ENCODE data around the gene KRTAP22-1.

KRTAP22-1 gene

DNA sequence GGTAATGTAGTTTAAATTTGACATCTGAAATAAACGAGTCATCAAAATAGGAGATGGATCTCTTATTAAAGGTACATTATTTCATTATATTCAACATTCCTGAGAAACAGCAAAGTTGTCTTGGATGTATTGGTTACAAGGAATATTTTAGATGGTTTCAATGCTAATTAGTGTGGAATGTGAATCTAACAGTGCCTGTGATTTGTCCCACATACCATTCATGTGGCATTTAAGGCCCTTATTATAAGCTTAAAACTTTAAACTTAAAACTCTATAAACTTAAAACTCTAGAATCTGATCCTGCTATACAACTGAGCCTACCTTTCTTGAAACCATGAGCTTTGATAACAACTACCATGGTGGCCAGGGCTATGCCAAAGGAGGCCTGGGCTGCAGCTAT lies at the start of gene KRTAP22-1:
KRTAP22-1 (plus strand) TSS at position 301 of the 400 bp plus-strand sequence.
- no peak for DNase-seq

- no peak for DNase-seq
Measured at GRCh38 chr21:30552782-30553181, 48.1 kb upstream of the KRTAP22-1 start.

GRCh38 chr21:30555095-30555494 lies 45.8 kb upstream of the KRTAP22-1 start:
- no peak for DNase-seq

DNA sequence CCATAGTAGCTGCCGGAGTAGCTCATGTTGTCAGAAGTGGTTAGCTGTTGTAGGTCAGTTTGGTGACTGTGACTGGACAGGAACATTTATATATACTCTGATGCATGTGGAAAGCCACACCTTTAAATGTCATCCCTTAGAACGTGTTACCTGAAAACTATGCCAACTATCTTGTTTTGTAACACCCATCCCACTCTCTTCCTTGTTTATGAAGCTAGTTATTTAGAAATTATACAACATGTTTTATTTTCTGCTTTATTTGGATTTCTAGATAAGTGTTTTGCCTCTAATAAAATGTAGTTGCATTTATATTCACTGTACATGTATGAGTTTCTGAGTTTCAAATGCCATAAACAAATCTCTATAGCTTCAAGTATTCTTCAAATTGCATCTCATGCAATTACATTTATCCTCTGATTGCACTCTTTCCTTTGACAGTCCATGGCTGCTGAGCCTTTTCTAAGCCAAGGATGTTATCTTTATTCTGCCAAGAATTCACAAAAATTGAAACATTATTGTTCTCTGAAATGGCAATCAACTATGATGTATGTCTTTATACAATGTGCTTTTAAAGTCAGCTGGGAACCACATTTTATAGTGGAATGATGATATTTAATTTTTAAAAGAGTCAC lies 39.5 kb upstream of the KRTAP22-1 start, which contains the start of gene KRTAP19-7:
KRTAP19-7 (minus strand) TSS at position 51 of the 632 bp plus-strand sequence; CDS start at position 26, 25 bp downstream.
- no peak for DNase-seq

DNA sequence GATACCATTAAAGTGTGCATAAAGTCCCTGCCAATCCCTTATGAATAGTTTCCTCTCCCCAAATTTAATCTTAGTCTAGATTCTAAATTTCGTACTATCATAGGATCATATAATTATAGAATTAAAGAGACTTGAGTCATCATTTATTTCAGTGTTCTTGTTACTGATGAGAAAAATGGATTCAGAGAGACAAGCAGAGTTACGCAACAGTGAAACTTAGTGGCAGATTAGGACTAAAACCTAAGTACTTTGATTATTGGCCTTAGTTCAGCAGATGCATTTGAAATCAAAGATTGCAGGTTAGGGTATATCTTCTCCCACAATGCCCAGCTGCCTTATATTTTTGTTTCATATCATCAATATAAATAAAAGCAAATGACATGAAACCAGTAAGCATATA lies 38.9 kb upstream of the KRTAP22-1 start:
- DNase-seq: no peak

DNA sequence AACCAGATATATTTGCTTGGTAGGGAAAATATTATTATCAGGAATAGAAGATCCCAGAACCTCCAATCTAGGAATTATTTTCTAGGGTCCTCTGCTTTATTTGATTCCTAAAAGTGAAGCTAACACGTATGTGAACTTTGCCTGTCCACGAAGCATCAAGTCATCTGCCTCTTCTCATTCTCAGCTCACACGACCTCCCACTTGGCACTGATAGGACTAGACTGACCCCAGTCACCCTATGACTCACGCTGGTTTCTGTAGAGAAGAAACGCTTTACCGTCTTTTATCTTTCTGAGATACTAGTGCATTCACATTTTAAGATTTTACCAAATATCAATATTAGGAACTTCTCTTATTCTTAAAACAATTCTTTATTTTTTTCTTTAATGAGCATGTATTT lies 37.8 kb upstream of the KRTAP22-1 start:
- no peak for DNase-seq

GRCh38 chr21:30563630-30564029 lies 37.3 kb upstream of the KRTAP22-1 start:
- DNase-seq: no peak

GRCh38 chr21:30567617-30568016 lies 33.3 kb upstream of the KRTAP22-1 start:
- DNase-seq: no peak

- no peak for DNase-seq
Measured at GRCh38 chr21:30577766-30578165, 23.1 kb upstream of the KRTAP22-1 start.

DNA sequence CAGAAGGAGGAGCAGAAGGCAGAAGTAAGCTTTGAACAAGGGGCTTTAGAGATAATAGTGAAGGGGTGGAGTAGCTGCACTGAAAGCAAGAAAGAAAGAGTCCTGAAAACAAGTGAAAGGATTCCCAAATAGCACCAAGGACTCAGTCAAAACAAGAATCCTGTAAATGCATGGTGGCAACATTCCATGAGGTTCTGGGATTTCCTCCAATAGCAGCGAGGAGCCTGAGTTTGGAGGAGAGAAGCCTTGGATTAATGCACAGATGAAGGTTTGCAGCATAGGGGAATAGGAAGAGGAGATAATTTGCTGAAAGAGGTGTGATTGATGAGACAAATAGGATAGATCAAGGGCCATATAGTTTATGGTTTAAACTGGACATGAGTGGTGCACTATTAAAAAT lies 21.5 kb upstream of the KRTAP22-1 start:
- no peak for DNase-seq

GRCh38 chr21:30580132-30580531 lies 20.8 kb upstream of the KRTAP22-1 start:
- DNase-seq: no peak

DNA sequence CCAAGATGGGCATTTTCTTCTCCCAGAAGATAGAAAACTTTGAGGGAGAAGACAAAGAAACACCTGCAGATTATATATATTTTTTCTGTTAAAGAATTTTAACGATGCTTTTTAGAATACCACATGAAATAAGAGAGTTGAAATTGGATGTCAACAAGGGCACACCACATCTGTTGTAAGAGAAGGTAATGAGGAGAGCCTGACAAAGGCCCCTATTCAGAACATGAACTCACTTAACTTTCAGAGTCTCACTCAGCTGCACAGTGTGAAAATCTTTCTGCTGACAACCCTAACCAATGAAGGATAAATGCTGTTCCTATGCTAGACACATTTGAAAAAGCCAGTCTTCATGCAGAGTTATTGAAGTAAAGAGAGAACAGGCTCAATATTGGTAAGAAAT lies 18.0 kb upstream of the KRTAP22-1 start:
- DNase-seq: no peak

DNA sequence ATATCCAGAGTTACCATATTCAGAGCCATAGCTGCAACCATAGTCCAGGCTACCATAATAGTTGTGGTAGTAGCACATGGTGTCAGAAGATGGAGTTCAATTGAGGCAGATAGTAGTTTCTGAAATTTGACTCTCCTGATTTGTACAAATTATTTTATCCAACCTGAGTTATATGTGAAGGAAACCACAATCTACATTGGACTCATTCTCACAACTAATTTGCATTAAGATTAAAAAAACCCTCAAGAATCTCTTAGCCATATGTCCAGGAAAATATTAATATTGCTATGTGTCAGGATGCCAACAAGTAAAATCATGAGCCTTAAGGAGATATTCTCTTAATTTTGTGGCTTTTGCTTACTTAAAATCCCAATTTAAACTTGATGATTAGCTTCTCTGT lies 10.6 kb upstream of the KRTAP22-1 start, which contains the start of gene KRTAP22-2:
KRTAP22-2 (minus strand) TSS at position 101 of the 400 bp plus-strand sequence.
- no peak for DNase-seq

DNA sequence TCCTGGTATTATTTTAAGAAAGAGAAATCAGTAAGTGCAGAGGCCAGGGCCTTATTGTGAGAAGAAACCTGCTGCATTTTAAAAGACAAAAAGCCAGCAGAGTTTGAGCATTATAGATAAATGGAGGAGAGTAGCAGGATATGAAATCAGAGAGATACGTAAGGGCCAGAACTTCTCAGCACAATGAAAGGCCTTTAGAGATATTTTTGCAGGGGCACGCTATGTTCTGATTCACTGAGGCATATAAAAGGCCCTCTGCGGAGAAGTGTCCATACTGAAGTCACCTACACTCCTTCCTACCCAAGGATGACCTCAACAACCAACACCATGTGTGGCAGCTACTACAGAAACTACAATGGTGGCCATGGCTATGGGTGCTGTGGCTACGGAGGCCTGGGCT lies 8.7 kb upstream of the KRTAP22-1 start, which contains the start of gene KRTAP6-3:
KRTAP6-3 (plus strand) TSS at position 301 of the 400 bp plus-strand sequence; CDS start at position 307, 6 bp downstream.
- DNase-seq: no peak

GRCh38 chr21:30598802-30599201 lies 2.1 kb upstream of the KRTAP22-1 start, which contains the start of gene KRTAP6-2:
TSS of gene KRTAP6-2 (minus strand) at chr21:30598902. CDS start at chr21:30598874, 28 bp downstream.
- DNase-seq: no peak

DNA sequence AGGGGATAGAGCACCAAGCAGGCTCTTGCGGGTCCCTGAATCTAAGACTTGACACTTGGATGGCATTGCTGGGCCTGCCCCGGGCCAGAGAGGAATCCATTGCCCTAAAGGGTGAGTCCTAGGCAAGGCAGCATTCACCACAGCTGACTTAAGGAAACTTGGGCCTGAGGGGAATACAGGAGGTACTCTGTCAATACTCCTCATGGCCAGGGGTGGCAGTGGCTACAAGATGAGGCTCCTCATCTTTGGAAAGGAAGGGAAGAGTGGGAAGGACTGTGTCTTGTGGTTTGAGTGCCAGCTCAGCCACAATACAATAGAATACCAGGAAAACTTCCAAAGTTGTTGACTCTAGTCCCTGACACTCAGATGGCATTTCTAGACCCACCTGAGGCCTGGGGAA lies 5.1 kb downstream of the KRTAP22-1 start:
- no peak for DNase-seq

- no peak for DNase-seq
Measured at GRCh38 chr21:30612132-30612531, 11.2 kb downstream of the KRTAP22-1 start.

DNA sequence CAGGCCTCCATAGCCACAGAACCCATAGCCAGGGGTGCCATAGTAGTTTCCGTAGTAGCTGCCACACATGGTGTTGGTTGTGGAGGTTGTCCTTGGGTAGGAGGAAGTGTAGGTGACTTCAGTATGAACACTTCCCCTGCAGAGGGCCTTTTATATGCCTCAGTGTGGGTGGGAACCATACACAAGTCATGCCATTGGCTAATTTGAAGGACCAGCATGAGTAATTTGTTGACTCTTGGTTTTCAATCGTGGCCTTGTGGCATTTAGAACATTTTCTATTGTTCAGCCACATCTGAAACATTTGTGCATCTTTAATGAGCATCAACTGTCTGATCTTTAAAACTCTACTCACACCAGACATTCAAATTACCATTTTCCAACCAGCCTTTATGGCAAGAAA lies 12.9 kb downstream of the KRTAP22-1 start, which contains the start of gene KRTAP6-1:
KRTAP6-1 (minus strand) TSS at position 95 of the 400 bp plus-strand sequence; CDS start at position 69, 26 bp downstream.
- no peak for DNase-seq

DNA sequence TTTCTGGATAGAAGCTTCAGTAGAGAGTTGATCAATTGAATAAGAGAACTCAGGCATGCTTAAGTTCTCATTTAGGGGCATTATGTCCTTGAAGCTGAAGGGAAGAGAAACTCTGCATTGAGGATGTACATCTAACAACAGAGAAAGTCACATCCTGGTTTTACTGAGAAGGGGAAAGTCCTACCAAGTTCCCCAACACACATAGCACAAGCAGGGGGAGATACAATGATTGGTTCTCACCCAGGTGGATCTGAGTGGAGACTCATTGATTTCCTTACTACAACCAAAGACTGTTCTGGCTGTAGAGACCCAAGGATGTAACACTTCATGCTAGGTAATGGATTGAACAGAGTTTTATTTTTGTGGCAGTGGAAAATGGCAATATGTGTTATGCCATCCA lies 14.3 kb downstream of the KRTAP22-1 start:
- no peak for DNase-seq

DNA sequence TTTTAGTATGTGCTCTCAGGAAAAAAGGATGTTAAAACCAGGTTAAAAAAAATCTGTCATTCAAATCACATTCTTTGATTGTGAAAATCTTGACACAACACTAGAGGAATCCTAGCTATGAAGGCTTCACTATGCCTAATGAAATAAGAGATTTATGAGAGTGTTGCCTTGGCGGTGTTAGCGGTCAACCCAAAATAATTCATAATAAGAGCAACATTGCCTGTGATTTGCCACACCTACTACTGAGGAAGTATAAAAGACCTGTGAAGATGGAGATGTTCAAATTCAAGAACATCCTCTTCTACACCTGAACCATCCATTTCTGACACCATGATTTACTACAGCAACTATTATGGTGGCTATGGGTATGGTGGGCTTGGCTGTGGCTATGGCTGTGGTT lies 15.2 kb downstream of the KRTAP22-1 start, which contains the start of gene KRTAP20-1:
KRTAP20-1 (plus strand) TSS at position 301 of the 400 bp plus-strand sequence; CDS start at position 331, 30 bp downstream.
- no peak for DNase-seq

GRCh38 chr21:30620080-30620479 lies 19.2 kb downstream of the KRTAP22-1 start:
- DNase-seq: no peak

- no peak for DNase-seq
Measured at GRCh38 chr21:30620522-30620921, 19.6 kb downstream of the KRTAP22-1 start, which contains the start of gene KRTAP20-4. TSS of gene KRTAP20-4 (plus strand) at chr21:30620627.

DNA sequence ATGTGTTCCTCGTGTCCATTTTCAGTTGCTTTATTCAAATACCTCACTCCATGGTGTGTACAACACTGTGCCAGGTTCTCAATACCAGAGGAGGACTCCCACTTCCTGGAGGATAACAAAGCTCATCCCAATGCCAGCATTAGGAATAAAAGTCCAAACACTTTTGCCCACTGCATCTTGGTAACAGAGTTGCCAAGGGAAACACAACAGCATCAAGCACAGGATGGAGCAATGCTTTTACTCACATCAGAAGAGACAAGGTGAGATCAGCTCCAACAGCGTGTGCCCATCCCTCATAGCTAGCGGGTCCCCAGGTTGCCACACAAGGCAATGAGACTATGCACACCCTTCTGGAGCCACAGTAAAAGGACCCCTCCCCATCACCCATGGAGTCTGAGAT lies 22.5 kb downstream of the KRTAP22-1 start:
- DNase-seq: no peak

DNA sequence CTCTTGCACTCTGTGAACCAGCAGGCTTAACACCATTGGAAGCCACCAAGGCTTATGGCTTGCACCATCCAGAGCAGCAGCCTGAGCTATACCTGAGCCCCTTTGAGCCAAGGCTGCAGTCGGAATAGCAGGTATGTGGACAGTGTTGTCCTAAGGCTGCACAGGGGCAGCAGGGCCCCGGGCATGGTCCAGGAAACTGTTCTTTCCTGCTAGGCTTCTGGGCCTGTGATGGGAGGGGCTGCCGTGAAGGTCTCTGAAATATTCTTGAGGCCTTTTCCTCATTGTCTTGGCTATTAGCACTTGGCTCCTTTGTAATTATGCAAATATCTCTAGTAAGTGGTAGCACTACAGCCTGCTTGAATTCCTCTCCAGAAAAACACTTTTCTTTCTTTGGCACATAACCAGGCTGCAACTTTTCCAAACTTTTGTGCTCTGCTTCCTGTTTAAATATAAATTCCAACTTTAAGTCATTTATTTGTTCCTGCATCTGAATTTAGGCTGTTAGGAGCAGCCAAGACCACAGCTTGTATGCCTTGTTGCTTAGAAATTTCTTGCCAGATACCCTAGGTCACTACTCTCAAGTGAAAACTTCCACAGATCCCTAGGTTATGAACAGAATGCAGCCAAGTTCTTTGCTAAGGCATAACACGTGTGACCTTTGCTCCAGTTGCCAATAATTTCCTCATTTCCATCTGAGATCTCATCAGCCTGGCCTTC lies 24.7 kb downstream of the KRTAP22-1 start:
- DNase-seq: no peak

Measured in COR-L47 (cell line).